Activated CD4-positive, alpha-beta T cell treated with anti-CD3 and anti-CD28 coated beads, Interleukin-2, amount 50 U/mL, for 24 hours (primary cell): ENCODE measurements around the gene DMD.

ENCODE experiments used
- DNase-seq, 2 donors: peaks; one replicate each; pipeline ENCODE4 v3.0.0-alpha.2; 2020; ENCODE audit warnings: low read depth in 1 of 2, low spot score in 1 of 2

Gene DMD

GRCh38 chrX:31894152-31894551 is 1317.2 kb downstream of the DMD start:
- DNase-seq: no peak

DNA sequence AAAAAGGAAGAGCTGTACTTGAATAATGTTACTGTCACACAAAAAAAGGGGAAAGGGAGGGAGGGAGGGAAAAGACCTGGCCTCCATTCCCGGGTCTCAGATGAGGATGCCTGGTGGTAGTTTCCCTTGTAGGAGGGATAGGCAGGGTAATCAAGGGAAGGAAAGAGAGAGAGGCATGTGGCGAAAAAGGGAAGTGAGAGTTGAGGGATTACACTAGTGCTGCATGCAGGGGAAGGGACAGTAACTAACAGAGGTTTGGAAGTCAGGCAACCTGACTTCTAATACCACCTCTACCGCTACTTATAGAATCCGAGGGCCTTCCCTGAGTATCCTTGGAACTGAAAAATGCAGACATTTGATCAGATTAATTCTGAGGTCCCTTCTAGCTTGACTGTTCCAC is 1317.8 kb downstream of the DMD start:
- no peak for DNase-seq

DNA sequence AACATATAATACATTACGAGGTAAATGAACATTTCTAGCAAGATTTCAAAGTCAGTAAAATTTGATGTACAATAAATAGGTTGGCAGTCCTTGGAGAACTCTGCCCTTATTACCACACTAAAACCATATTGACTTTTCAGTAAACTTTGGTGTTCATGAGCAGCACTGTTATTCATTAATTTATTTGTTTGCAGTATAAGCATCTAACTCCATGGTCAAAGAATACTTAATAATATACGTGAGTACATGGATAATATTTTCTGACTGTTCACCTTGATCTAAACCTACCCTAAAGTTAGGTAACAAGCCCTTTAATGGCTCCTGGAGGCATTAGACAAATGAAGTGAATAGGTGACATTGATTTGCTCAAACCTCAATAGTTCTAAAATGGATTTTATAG is 1322.3 kb downstream of the DMD start:
- no peak for DNase-seq

DNA sequence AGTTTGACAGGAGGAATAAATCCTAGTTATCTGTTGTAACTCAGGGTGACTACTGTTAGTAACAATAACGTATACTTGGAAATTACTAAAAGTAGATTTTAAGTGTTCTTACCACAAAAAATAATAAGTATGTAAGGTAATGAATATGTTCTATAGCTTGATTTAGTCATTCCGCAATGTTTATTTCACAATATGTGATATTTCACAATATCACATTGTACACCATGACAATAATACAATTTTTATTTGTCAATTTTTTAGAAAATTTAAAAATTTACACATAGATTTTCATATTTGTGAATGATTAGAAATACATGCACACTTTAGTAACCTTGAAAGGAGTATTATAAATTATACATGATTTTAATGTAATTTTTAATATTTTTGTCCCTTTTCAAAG is 1326.8 kb downstream of the DMD start:
- DNase-seq: no peak

DNA sequence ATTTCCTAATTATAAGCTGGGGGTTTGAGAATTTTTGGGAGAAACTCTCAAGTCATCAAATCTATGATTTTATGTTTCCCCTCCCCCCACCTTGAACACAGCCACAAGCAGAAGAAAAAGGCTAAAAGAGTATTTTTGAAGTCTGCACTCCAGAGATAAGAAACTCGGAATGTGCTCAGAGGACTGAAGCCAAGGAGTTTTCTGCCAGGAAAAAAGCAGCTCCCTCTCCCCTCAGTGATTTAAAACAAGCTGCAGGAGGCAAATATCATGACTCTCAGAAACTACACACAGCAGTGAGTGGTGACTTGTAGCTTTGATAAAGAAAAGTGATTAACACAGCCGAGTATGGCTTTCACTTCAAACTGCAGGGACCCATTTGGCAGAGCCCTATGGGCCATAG is 1339.3 kb downstream of the DMD start:
- DNase-seq: no peak

- no peak for DNase-seq
These were observed 1341.1 kb downstream of the DMD start for GRCh38 chrX:31870267-31870666.

- no peak for DNase-seq
These were observed 1350.7 kb downstream of the DMD start for GRCh38 chrX:31860686-31861085.

DNA sequence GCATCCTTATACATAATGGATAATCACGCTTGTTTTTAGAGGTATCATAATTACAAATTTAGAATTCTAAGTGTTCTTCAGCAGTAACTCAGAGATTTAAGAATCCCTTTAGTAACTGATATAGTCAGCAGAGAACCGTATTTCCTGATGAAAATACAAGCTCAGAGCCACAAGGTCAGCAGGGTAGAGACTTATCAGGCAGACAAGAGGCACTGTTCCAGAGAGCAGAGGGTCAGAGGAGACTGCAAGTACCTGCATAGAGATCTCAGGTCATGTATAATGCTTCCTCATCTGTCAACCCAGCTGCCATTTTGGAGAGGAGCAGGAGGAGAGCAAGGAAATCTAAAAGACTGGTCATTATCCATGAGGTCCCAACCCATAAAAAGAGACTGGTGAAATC is 1352.4 kb downstream of the DMD start:
- no peak for DNase-seq

GRCh38 chrX:31854716-31855115 is 1356.6 kb downstream of the DMD start:
- no peak for DNase-seq

DNA sequence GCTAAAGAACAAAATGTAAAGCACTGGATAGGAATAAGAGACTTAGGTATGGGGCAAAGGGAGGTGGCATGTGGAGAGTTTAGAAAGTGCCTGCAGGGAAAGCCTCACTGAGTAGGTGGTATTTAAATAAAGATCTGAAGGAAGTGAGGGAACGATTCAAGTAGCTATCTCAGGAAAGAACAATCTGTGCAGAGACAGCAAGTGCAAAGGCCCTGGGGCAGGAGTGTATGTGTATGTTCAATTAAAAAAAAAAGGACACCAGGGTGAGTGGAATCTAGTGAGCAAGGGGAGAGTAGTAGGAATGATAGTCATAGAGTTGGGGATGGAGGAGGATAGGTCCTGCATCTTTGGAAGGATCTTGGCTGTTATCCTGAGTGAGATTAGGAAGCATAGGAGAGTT is 1359.6 kb downstream of the DMD start:
- no peak for DNase-seq

DNA sequence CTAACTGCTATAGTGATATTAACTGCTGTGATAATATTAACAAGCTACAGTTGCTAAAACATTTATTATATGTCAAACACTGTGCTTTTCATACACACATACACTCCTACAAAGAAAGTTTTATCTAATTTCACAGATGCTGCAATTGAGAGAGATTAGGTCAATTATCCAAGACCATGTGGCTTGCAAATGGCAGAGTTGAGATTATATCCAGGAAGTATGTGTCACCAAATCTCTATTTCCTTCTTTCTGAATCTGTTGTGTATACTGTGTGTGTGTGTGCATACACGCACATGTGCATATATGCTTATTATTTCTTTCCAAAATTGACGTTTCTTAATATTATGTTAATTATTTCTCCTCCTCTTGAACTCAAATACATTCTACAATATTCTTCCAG is 1363.6 kb downstream of the DMD start:
- no peak for DNase-seq

DNA sequence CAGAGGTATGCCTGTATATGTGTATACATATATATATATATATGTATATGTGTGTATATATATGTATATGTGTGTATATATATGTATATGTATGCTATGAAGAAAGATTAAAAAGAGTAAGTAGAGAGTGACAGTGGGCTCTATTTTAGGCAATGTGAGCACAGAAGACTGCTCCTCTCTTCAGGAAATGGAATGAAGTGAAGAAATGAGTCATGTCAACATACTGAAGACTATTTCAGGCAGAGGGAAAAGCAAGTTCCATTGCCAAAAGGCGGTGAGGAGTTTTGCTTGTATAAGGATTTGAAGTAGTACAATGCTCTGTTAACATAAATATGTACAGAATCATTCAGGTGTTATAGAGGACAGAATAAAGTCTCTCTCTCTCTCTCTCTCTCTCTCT is 1366.3 kb downstream of the DMD start:
- no peak for DNase-seq

- DNase-seq: no peak
These were observed 1372.7 kb downstream of the DMD start for GRCh38 chrX:31838617-31839016.

GRCh38 chrX:31837445-31838049 is 1373.8 kb downstream of the DMD start:
- DNase-seq: no peak

DNA sequence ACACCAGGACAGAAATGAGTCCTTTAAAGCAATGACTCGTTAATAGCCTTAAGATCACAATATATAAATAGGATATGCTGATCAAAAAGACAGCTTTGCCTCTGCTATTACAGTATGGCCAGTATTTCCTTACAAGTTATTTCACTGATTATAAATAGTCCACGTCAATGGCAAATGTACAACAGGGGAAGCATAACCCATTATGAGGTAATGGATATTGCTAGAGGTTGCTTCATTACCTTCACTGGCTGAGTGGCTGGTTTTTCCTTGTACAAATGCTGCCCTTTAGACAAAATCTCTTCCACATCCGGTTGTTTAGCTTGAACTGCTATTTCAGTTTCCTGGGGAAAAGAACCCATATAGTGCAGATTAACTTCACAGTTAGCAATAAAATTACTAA is 1374.9 kb downstream of the DMD start:
- DNase-seq: no peak

DNA sequence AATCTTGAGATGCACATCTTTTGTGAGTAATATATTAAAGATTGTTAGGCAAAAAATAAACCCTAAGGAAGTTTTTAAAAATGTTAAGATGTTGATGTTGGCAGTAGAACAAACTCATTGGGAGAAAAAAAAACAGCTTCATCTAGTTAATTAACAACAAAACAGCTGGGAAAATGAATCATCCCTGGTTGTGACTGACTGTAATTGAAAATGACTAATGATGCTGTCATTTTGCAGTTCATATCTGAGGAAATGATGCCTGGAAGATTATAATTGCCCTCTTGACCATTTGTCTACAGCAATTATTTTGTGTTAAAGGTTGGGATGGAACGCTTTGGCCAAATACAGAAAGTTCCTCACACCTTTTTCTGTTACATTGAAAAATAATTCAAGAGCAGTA is 1379.1 kb downstream of the DMD start:
- DNase-seq: no peak

DNA sequence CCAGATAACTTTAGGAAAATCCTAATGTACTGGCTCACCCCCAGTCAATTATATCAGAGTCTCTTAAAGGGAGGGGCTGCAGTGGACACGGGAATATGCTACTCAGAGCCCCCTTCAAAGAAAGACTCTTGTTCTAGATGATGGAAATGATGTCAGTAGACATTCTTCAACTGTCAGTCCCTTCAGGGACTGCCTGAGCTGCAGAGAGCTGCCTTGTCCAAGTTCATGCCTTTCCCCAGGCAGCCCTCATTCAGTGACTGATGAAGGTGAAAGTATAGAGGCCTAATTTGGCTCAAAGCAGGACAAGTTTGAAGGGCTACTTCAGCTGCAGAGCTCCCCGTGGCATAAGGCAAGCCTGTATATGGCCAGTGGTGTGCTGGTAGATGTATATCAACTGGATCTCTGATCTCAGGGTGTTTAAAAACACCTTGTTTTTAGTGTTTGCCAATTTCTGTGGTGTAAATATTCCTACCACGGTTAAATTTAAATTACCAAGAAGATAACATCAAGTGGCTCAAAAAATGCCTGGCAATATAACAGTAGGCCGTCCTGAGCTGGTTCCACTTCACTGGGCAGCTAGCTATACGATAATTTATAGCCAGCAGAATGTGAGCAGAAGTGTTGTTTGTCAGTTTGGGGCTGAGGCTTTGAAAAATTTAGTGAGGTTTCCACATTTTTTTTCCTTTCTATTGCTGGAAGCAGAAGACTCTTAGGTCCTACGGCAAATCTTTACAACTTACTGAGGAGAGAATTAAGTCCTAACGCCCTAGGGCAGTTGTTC is 1390.7 kb downstream of the DMD start:
- DNase-seq: no peak

GRCh38 chrX:31819455-31819854 is 1391.9 kb downstream of the DMD start:
- DNase-seq: no peak

DNA sequence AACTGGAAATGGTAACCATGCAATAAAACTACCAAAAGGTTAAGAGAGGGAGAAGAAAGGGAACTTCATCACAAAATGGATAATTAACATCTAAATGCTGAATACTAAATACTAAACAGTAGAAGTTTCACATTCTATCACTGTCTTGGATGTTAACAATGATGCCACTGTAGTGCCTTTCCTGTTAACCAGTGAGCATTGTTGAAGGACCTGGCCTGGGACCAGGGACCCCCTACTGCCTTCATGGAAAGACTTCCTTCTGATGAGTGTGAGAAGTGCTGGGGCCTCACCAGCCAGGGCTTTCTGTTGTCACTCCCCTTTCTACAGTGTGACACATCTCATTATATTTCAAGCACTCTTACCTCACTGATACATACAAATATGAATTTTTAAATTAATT is 1400.2 kb downstream of the DMD start:
- no peak for DNase-seq

DNA sequence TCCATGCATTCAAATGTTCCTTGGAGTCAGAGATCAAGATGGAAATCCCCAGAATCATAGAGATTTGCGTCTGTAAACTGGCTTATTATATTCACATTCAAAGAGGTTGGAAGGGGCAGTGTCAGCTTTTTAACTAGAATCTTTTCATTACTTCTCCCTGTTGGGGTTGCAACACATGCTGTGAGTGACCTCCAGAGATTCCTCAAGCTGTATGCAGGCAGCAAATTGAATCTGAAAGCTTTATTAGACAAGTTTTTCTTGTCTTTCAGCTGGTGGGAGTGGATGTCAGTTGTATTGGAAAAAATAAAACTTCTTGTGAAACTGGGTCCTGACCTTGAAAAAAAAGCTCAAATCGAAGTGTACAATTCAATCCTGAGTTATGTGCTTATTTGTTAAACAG is 1403.0 kb downstream of the DMD start:
- DNase-seq: no peak

DNA sequence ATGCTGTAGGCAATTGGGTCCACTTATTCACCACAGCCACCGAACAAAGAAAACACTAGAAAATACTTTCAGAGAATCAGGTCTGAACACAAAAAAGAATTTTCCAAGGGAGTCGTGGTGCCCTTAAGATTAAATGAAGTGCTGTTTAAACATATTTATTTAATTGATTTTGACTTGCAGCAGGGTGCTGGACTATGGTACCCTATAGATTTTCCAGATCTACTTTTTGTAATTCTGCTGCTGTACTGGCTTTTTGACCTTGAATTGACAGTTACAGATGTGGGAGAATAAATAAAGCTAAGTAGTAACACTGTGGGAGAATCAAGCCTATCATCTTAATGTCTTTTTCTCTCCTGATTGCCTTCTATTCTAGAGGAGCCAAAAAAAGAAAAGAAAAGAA is 1404.2 kb downstream of the DMD start:
- no peak for DNase-seq

DNA sequence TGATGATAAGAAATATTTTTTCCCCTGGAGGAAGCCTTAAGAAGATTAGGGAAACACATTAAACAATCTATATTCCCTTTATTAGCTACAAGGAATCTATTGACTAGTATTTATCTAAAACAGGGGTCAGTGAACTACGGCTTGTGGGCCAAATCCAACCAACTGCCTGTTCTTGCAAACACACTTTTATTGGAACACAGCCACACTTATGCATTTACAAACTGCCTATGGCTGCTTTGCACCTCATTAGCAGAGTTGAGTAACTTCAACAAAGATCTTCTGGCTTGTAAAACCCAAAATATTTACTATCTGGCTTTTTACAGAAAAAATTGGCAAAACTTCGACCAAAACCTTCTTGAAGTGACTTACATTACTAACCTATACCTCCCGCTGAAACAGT is 1405.6 kb downstream of the DMD start:
- no peak for DNase-seq

DNA sequence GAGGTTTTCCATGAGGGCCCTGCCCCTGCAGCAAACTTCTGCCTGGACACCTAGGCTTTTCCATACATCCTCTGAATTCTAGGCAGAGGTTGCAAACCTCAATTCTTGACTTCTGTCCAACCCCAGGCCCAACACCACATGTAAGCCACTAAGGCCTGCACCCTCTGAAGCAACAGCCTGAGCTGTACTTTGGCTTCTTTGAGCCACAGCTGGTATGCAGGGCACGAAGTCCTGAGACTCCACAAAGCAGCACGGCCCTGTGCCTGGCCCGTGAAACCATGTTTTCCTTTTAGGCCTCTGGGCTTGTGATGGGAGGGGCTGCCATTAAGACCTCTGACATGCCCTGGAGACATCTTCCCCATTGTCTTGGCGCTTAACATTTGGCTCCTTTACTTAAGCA is 1411.1 kb downstream of the DMD start:
- no peak for DNase-seq
